Tibial artery (tissue), 4 donors: ENCODE data around the gene BRAF.
"Not testable (repeated sequence)": the region's sequence is repeated elsewhere in the genome, so short reads cannot be mapped to it uniquely, and the experiment has no call there.

ENCODE experiments used
- DNase-seq, 2 donors: peaks; one replicate each; pipeline ENCODE4 v3.0.0-alpha.2; 2019
- H3K27ac ChIP-seq, 2 donors: fragments of 200-600 bp; sonication (generic) in 1 of 2; 1 replicate in 1 of 2; 2 replicates in 1 of 2; pipeline ENCODE4 v1.5.1; 2018 to 2019; ENCODE audit warnings: mild to moderate bottlenecking in 1 of 2
- H3K27me3 ChIP-seq, 2 donors: fragments of 200-600 bp; sonication (generic) in 1 of 2; one replicate each; pipeline versions ENCODE4 v1.5.1 to v1.6.0; 2016 to 2019
- H3K36me3 ChIP-seq, 3 donors: fragments of 200-600 bp; sonication (generic) in 2 of 3; one replicate each; pipeline ENCODE4 v1.5.1; 2016 to 2019; ENCODE audit warnings: mild to moderate bottlenecking in 2 of 3
- H3K4me1 ChIP-seq, 4 donors: fragments of 200-600 bp; sonication (generic) in 2 of 4; 1 replicate in 3 of 4; 2 replicates in 1 of 4; pipeline ENCODE4 v1.5.1; 2016 to 2019
- H3K4me3 ChIP-seq, 2 donors: fragments of 200-600 bp; sonication (generic) in 1 of 2; 1 replicate in 1 of 2; 2 replicates in 1 of 2; pipeline ENCODE4 v1.5.1; 2018 to 2019; ENCODE audit warnings: mild to moderate bottlenecking in 2 of 2
- H3K9me3 ChIP-seq, 3 donors: fragments of 200-600 bp; sonication (generic) in 1 of 3; one replicate each; pipeline ENCODE4 v1.5.1; 2016 to 2019
- intact Hi-C: fragments of 100-400 bp; cut with DNase I; formaldehyde crosslinking; loops from one replicate; pipeline ENCODE4 v1.15.0; 2023; ENCODE audit warnings: low total_unique reads
- TF ChIP-seq, protein P1 (sequence below), 2 experiments: fragments of 200-600 bp in 1 of 2; fragments of 450-650 bp in 1 of 2; IDR thresholded peaks; one replicate each; pipeline ENCODE4 v1.5.1; 2017 to 2019; ENCODE audit warnings: antibody characterized with exemption in 2 of 2, mild to moderate bottlenecking in 1 of 2, moderate library complexity in 1 of 2

Gene BRAF

DNA sequence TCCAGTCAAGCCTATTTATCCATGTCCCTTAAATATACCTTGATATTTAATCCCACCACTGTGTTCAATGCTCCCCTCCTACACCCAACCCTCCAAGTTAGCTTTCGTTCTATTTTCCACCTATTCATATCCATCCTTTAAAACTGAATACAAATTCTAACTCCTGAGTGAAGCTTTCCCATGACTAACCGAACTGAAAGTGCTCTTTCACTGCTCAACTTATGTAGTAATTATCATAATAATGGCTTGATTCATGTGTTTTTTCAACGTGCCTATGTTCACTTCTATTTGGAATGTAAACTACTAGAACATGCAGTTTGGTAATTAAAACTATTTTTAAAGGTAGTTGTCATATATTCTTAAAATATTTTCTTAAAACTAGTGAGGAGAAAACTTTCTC, 170.2 kb downstream of the BRAF start:
- no peaks in the 10 kb centered on the region for H3K27me3 ChIP-seq
- TF ChIP-seq, protein P1, sequence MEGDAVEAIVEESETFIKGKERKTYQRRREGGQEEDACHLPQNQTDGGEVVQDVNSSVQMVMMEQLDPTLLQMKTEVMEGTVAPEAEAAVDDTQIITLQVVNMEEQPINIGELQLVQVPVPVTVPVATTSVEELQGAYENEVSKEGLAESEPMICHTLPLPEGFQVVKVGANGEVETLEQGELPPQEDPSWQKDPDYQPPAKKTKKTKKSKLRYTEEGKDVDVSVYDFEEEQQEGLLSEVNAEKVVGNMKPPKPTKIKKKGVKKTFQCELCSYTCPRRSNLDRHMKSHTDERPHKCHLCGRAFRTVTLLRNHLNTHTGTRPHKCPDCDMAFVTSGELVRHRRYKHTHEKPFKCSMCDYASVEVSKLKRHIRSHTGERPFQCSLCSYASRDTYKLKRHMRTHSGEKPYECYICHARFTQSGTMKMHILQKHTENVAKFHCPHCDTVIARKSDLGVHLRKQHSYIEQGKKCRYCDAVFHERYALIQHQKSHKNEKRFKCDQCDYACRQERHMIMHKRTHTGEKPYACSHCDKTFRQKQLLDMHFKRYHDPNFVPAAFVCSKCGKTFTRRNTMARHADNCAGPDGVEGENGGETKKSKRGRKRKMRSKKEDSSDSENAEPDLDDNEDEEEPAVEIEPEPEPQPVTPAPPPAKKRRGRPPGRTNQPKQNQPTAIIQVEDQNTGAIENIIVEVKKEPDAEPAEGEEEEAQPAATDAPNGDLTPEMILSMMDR (IDR thresholded peaks at IDR 0.05): no peak
- no peaks in the 10 kb centered on the region for H3K4me1 ChIP-seq
- no peaks in the 10 kb centered on the region for H3K9me3 ChIP-seq
- no peak overlapping the region for H3K27ac ChIP-seq
- H3K36me3 ChIP-seq: peaks cover 11 to 24% (median 16%) of the 10 kb centered on the region in 3 donors
- H3K4me3 ChIP-seq: no peak overlapping the region
- intact Hi-C loops: no loop called here
- no peak for DNase-seq

DNA sequence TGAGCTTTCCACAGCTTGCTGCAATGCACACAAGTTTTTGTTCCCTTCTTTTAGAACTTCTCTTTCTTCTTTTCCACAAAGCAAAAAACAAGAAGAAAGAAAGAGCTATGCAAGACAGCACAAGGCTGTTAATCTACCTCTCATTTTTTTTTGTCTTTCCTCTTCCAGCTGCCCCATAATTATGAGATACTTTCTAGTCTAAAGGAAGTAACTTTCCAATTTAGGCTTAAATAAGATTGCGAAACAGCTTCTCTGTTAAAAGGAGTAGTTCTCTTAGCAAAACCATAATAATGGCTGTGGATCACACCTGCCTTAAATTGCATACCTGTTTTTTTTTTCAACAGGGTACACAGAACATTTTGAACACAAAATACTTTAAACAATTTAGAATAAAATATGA, 172.2 kb downstream of the BRAF start:
- H3K9me3 ChIP-seq: no peaks in the 10 kb centered on the region
- no peak overlapping the region for H3K27ac ChIP-seq
- intact Hi-C loops: no loop called here
- H3K4me1 ChIP-seq: no peaks in the 10 kb centered on the region
- H3K36me3 ChIP-seq: peaks cover 16 to 29% (median 26%) of the 10 kb centered on the region in 3 donors
- TF ChIP-seq, protein P1 (IDR thresholded peaks at IDR 0.05): no peak
- no peak for DNase-seq
- H3K27me3 ChIP-seq: no peaks in the 10 kb centered on the region
- no peak overlapping the region for H3K4me3 ChIP-seq

DNA sequence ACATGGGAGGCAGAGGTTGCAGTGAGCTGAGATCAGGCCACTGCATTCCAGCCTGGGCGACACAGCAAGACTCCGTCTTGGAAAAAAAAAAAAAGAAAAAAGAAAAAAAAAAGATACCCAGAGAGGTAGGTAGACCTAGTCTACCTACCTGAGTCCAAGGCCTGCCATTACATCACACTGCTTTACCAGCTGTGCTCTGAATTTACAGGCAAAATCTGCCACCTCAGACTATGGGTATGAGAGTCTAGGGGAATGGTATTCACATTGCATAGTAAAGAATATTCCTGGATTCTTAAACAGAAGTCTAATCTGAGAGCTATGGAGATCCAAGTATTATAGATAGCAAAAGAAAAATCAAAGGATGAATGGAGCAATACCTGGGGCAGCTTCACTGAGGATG, 178.0 kb downstream of the BRAF start:
- Histone ChIP-seq H3K36me3 (peaks cover 5 to 34% (median 22%) of the 10 kb centered on the region in 3 donors), H3K27ac (no peak overlapping the region), H3K4me1 (no peaks in the 10 kb centered on the region), H3K4me3 (no peak overlapping the region), H3K9me3 (no peaks in the 10 kb centered on the region), H3K27me3 (no peaks in the 10 kb centered on the region)
- no peak for DNase-seq
- intact Hi-C loops: no loop called here
- TF ChIP-seq, protein P1 (IDR thresholded peaks at IDR 0.05): no peak

DNA sequence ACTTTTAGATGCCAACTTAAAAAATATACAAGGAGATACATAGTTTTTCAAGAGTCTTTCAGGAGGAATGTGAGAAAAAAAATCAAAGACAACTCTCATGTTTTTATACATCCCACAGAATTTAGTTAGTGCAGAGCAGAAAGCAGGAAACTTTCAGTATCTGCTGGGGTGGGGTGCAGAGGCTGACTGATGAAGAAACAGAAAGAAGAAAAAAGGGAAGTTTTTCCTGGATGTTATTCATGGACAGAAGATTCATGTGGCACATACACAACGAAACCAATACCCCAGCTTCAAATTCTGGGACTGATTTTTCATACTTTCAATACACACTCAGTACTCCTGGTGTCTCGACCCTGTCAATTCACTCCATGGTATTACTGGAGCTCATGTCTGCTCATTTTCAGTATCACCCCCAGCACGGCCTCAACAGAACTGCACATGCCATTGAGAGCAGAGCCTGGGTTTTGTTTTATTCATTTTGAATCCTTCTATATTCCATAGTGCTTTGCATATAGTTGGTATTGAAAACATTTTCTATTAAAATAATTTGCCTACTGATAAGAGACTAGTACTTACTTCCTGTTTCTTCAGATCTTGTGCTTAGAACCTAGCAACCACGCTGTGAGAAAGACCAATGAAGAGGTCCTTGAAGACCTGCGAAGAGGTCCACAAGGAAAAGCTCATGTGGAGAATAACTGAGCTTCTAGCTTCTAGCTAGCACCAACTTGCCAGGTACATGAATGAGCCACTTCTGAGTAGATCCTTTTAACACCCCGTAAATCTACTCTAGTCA, 179.3 kb downstream of the BRAF start:
- H3K4me1 ChIP-seq: no peaks in the 10 kb centered on the region
- TF ChIP-seq, protein P1 (IDR thresholded peaks at IDR 0.05): no peak
- H3K27ac ChIP-seq: no peak overlapping the region
- H3K27me3 ChIP-seq: no peaks in the 10 kb centered on the region
- no peaks in the 10 kb centered on the region for H3K9me3 ChIP-seq
- H3K4me3 ChIP-seq: no peak overlapping the region
- peaks cover 5 to 34% (median 22%) of the 10 kb centered on the region in 3 donors for H3K36me3 ChIP-seq
- no peak for DNase-seq
- intact Hi-C loops: no loop called here

DNA sequence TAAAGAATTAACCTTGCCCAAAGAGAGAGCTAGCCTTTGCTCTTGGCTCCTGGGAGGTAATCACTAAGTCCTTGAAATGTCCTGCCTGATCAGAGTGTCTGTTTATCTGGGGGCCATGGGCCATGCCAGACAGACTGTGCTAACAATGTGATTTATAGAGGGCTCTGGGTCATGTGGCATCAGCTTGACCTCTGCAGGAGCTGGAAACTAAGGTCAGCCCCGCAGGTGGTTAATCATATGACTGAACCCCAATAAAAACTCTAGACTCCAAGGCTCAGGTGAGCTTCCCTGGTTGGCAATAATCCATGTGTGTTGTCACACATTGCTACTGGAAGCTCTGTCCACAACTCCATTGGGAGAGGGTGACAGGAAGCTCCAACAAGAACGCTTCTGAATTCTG, 180.7 kb downstream of the BRAF start:
- Histone ChIP-seq H3K27ac (no peak overlapping the region), H3K36me3 (peaks cover 17 to 40% (median 21%) of the 10 kb centered on the region in 3 donors), H3K4me1 (no peaks in the 10 kb centered on the region), H3K4me3 (no peak overlapping the region), H3K9me3 (no peaks in the 10 kb centered on the region), H3K27me3 (no peaks in the 10 kb centered on the region)
- DNase-seq: no peak
- TF ChIP-seq, protein P1 (IDR thresholded peaks at IDR 0.05): no peak
- intact Hi-C loops: no loop called here

DNA sequence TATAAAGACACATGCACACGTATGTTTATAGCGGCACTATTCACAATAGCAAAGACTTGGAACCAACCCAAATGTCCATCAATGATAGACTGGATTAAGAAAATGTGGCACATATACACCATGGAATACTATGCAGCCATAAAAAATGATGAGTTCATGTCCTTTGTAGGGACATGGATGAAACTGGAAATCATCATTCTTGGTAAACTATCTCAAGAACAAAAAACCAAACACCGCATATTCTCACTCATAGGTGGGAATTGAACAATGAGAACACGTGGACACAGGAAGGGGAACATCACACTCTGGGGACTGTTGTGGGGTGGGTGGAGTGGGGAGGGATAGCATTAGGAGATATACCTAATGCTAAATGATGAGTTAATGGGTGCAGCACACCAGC, 181.5 kb downstream of the BRAF start:
- H3K36me3 ChIP-seq: peaks cover 21 to 35% (median 21%) of the 10 kb centered on the region in 3 donors

More for the DNA sequence above, 181.5 kb downstream of the BRAF start:
- H3K27ac ChIP-seq, H3K9me3 ChIP-seq, DNase-seq, H3K27me3 ChIP-seq, H3K4me3 ChIP-seq, H3K4me1 ChIP-seq, intact Hi-C loops: not testable (repeated sequence)
